Activated CD8-positive, alpha-beta memory T cell treated with anti-CD3 and anti-CD28 coated beads, Interleukin-2, amount 50 U/mL, for 48 hours (primary cell): Measurements from ENCODE around the gene KIAA0825.
"Not testable (repeated sequence)": the region's sequence is repeated elsewhere in the genome, so short reads cannot be mapped to it uniquely, and the experiment has no call there.

Experiments used
- DNase-seq: peaks from one replicate; pipeline ENCODE4 v3.0.0-alpha.2; 2020

KIAA0825 gene

GRCh38 chr5:94367900-94368299 lies 250.5 kb downstream of the KIAA0825 start:
- no peak for DNase-seq

DNA sequence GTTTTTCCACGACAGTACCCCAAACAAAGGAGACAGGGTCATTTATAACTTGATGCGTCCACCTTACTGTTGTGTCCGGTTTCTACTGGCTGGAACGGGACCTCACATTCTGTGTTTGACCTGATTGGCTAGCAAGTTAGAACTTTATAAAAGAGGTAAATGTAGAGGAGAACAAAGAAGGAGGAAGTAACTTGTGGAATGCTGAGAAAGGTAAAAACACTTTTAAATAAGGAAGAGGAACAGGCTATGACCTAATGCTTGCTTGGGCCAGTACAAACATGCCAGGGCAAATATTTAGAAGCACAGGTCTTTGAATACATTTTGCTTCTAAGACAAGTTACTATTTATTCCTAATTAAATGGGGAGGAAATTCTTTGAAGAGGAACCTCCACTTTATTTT lies 251.6 kb downstream of the KIAA0825 start:
- DNase-seq = no peak

- DNase-seq = no peak
Measured at GRCh38 chr5:94362857-94363256, 255.5 kb downstream of the KIAA0825 start.

DNA sequence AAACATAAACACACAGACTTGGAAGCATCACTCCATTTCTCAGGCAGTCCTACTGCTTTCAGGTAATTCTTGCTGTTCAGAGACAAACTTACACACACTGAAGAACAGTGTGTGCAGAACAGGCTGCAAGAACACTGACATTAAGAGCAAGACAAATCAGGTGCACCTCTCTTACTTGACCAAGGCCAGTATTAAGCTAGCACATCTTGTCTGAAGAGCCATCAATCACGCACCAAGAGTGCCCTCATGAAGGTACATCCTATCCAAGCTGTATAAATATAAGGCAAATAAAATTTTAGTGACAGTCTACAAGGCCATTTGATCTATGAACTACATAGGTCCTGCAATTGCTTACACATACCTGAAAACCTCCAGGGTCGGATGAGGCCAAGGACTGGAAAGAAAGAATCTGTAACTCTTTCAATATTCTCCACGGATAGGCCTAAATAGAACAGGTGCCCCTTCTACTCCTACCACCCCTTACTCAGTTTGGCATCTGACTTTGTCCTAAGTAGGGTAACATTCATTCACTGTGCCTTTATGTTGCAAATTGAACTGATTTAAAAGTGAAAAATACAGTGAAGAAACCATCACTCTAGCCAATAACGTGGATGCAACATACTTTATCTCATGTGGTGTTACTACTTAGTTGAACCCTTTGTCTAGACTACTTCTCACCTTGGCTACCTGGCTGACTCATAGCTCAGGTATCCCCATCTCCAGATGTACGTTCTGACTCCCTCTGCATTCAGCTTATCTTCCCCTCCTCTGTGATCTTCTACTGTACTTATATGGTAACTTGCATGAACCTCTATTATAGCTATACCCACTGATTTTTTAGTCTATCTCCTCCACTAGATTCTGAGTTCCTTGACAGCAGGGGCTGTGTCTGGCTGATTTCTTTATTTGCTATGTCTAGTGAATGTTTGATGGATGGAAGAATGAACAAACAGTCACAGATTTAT lies 256.3 kb downstream of the KIAA0825 start:
- DNase-seq = no peak

GRCh38 chr5:94361161-94361560 lies 257.2 kb downstream of the KIAA0825 start:
- DNase-seq = no peak

- no peak for DNase-seq
Measured at GRCh38 chr5:94360382-94361130, 257.8 kb downstream of the KIAA0825 start.

DNA sequence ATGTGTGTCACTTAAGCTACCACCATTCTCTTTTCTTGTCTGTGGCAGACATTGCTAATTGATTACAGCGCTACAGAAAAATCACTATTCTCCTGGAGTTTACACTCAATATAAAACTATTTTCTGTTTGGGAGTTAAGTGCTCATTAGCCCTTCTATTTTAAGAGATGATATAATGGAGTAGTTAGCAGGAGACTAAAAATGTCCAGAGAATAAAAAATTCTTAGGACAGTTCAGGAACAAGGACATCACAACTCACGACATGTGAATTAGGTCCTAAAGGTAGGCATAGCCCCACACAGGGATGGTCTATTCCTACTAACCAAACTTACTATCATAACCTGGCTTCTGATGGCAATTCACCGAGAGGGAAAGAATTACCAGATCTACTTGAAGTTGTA lies 258.5 kb downstream of the KIAA0825 start:
- DNase-seq = no peak

DNA sequence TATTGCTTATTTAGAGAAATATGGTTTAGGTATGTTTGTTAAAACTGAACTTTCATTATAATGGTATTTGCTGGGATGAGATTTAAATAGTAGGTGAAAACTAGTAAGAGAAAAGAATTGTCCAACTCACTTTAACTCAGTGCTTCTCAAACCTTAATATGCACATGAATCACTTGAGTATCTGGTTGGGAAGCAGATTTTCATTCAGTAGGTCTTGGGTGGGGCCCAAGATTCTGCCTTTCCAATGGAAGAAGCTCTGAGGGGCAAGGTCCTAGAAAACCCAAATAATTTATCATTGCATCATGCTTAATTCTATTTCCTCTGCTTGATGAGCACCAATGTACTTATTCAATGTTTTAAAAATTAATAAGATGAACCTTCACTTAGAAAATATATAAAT lies 262.6 kb downstream of the KIAA0825 start:
- DNase-seq = no peak

DNA sequence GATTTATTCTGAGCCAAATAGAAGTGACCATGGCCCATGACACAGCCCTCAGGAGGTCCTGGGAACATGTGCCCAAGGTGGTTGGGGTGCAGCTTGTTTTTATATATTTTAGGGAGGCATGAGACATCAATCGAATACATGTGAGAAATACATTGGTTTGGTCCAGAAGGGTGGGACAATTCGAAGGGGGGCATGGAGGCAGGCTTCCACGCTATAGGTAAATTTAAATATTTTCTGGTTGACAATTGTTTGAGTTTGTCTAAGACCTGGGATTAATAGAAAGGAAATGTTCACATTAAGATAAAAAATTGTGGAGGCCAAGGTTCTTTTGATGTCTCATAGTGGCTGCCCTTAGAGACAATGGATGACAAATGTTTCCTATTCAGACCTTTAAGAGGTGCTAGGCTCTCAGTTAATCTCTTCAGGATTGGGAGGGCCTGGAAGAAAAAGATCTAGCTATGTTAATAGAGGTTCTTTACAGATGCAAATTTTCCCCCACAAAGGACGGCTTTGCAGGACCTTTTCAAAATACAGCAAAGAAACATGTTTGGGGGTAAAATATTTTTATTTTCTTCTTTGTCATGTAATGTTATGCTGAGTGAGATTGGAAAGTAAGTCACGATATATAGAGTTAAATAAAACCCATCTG lies 263.4 kb downstream of the KIAA0825 start:
- not testable (repeated sequence) for DNase-seq

DNA sequence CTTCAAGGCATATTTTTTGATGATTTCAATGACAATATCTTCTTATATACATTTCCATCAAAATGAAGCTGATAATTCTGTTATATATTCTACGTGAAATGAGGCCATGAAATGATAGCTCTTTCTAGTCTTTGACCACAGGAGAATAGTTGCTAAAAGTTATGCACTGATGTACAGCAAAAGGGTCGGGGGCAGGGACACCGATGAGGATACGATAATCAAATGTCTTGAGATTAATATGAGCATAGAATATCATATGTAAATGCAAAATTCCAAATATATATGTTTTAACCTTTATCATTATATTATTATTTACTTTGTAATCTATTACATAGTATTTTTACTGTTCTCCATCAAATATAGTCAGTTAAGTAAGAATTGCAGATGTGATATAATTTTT lies 264.8 kb downstream of the KIAA0825 start:
- DNase-seq = no peak

GRCh38 chr5:94347130-94347529 lies 271.3 kb downstream of the KIAA0825 start:
- no peak for DNase-seq

GRCh38 chr5:94345257-94345656 lies 273.1 kb downstream of the KIAA0825 start:
- no peak for DNase-seq

DNA sequence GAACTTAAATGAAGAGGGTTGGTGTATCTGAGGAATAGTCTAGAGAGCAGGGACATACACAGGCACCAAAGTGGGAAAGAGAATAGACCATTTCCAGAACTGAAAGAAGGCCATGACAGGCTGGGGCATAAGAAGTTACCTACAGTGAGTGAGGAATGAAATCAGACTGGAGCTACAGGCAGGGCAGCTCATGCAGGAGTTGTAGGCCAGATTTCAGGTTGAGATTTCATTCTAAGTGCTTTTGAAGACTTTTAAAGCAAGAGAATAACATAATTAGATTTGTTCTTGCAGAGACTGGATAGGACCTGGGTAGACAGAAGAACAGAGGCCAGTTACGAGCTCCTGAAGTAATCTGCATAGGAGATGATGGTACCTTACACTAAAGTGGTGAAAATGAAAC lies 280.8 kb downstream of the KIAA0825 start:
- no peak for DNase-seq

- DNase-seq = no peak
Measured at GRCh38 chr5:94335936-94336335, 282.5 kb downstream of the KIAA0825 start.

- no peak for DNase-seq
Measured at GRCh38 chr5:94329115-94329514, 289.3 kb downstream of the KIAA0825 start.

DNA sequence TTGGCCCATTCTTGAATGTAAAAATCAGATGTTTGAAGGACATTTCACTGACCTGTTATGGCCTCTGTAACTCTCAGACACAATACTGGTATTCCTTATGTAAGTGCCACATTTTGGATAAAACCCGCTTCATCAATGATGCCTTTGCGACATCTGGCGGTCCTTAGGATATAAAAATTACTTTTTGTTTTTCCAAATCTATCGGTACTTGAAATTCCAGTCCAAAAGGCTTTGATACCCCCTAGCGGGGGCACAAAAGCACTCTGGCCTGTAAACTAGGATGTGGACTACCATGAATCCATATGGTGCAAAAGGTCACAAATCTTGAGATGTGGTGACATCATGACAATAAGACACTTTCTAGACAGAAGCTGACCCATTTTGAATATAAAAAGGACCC lies 291.8 kb downstream of the KIAA0825 start:
- no peak for DNase-seq

DNA sequence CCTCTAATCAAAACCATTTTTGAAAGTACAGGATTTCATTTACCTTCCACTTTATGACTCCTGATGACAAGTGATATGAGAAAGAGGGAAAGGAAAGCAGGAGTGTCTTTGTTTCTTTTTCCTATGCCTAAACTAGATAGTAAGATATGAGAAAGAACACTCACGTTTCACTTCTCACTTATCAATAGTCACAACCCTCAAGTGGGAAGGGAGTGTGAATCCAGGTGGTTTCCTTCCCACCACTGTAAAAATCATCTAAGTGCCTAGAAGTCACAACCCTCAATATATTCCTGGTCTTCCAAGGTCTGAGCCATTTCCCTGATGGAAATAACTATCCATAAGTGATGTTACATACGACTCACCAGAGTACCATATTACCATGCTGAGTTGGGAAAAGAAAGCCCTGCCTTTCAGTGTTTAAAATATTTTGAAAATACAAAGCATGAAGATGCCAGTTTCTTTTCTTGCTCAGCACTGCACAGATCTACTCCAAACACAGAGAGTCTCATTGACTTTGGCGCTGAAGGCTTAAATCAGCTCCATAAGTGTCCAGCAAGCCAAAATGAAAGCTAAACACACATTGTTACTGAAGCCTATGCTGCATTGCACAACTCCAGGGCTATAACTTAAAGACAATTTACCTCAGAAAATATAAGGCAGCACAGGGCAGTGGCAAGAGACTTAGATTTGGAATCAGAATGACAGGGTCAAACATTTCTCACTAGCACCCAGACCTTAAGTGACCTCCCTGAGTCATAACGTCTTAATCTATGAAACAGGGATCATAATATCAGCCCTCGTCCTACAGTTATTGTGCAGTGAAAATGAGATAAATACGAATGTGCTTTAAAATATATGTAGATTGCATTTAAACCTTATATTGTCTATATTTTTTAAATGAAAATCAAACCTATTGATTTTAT lies 301.2 kb downstream of the KIAA0825 start:
- DNase-seq = no peak

DNA sequence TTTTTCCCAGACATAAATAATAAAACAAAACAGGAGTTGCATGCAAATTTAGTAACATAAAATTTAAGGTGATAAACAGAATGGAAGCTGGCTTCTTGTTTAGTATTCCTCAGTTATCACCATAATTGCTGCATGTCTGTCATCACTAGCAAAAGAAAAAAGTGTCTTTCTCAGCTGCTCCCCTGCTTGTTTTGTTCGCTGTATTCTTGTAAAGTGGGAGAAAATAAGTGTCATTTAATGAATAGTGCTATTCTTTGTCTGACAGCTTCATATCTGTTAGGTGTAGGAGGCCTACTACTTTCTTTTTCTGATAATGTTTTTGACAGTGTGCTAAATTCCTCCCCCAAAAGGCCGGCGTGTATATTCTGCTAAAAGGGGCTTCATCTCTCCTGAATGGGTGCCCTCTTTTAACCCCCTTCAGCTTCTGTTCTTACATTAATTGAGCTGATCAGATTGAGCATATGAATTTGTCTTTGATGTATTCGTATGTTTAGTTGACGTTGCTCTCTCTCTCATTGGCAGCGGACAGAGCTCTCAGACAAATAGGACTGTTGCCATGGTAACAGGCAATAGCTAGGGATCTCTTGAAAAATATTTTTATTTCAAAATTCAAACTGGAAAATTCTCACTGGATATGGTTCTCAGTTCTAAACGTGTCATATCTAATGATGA lies 303.8 kb downstream of the KIAA0825 start:
- DNase-seq = no peak

GRCh38 chr5:94313696-94314095 lies 304.7 kb downstream of the KIAA0825 start:
- DNase-seq = no peak

DNA sequence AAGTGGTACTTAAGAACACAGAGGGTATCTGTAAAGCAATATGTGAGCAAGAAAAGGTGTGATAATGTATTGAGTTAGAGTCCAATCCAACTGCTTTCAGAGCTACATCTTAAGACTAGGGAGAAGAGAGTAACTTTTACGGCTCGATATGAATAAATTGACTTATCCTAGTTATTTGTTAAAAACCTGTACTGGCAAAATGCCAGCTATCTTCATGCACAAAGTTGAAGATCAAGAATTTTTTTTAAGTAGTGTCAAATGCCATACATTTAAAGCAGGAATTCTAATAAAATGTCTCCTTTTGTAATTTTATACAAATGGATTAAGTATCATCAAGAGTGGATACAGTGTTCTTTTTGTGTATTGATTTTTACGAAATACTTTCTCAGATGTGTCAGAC lies 305.2 kb downstream of the KIAA0825 start:
- no peak for DNase-seq

- no peak for DNase-seq
Measured at GRCh38 chr5:94312298-94312697, 306.1 kb downstream of the KIAA0825 start.

- DNase-seq = no peak
Measured at GRCh38 chr5:94310833-94311232, 307.6 kb downstream of the KIAA0825 start.
